D721Med (cell line): ENCODE data around the gene SPATA4.
A peak's percentile ranks its signal among the peaks of the same experiment; 100 is the strongest.
"Not testable (repeated sequence)": the region's sequence is repeated elsewhere in the genome, so short reads cannot be mapped to it uniquely, and the experiment has no call there.

Experiments used
- DNase-seq: peaks from one replicate; pipeline ENCODE4 v3.0.0; 2011; ENCODE audit warnings: low spot score; ENCODE audit not compliant: insufficient read length
- FAIRE-seq: peaks from 2 replicates; lab custom pipeline; 2011; peaks lifted over from hg19 to GRCh38; lab: Jason Lieb, UNC
- TF ChIP-seq, protein P1 (sequence below): IDR thresholded peaks from 2 replicates; pipeline ENCODE4 v1.5.1; 2012; ENCODE audit warnings: mild to moderate bottlenecking, control low read depth; ENCODE audit not compliant: insufficient read depth; ENCODE audit errors: missing control alignments

The SPATA4 gene

DNA sequence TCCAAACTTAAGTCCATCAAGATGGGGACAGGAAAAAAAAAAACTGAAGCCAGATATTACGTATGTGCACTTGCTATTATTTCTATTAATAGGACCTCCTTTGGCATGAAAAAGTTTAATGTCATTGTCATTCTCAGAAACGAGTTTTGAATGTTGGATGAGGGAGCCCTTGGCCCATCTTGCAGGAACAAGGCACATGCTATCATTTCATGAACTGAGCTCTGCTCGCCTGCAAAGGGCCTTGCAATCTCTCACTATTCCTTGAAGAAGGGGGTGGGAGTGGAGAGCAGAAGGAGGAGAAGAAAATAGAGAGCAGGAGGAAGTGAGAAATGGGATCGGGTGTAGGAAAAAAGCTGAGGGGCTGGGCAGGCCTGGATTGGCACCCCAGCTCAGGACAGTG is 34.3 kb upstream of the SPATA4 start:
- TF ChIP-seq, protein P1, sequence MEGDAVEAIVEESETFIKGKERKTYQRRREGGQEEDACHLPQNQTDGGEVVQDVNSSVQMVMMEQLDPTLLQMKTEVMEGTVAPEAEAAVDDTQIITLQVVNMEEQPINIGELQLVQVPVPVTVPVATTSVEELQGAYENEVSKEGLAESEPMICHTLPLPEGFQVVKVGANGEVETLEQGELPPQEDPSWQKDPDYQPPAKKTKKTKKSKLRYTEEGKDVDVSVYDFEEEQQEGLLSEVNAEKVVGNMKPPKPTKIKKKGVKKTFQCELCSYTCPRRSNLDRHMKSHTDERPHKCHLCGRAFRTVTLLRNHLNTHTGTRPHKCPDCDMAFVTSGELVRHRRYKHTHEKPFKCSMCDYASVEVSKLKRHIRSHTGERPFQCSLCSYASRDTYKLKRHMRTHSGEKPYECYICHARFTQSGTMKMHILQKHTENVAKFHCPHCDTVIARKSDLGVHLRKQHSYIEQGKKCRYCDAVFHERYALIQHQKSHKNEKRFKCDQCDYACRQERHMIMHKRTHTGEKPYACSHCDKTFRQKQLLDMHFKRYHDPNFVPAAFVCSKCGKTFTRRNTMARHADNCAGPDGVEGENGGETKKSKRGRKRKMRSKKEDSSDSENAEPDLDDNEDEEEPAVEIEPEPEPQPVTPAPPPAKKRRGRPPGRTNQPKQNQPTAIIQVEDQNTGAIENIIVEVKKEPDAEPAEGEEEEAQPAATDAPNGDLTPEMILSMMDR, result no peak
- FAIRE-seq (no peak), DNase-seq (no peak)

DNA sequence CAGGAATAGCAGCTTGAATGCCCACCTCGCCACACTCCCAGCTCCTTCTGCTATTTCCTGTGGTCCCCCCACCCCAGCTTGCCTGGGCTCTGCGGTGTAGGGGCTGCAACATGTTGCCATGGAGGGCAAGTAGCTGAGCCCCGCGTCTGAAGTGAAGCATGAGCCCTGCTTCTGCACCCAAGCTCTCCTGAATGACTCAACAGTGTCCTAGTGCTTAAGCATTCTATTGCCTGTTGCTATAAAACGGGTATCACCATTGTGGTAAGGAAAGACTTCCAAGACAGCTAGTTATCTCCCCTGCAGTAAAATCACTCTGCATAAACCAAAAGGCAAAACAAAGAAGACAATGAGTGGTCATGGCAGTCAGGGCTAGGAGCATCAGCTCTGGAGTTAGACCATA is 31.4 kb upstream of the SPATA4 start:
- no peak for DNase-seq
- no peak for FAIRE-seq

DNA sequence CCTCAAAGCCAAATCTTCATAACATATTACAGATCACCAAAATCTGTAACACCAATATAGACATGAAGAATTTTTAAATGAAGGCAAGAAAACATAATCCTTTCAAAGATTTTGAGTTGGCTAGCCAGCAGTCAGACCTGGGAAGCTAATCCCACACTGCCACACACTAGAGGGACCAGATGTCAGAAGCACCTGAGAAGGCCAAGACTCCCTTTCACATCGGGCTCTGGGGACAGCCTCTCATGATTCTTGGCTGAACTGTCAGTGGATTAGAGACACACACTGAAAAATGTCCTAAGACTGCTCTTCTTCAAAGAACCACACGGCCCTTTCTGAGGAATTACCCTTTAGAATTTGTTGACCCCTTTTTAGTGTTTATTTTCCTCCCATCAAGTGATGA is 28.2 kb upstream of the SPATA4 start:
- TF ChIP-seq, protein P1, result no peak
- DNase-seq (no peak), FAIRE-seq (no peak)

More for the DNA sequence above, 31.4 kb upstream of the SPATA4 start:
- TF ChIP-seq, protein P1, result no peak

DNA sequence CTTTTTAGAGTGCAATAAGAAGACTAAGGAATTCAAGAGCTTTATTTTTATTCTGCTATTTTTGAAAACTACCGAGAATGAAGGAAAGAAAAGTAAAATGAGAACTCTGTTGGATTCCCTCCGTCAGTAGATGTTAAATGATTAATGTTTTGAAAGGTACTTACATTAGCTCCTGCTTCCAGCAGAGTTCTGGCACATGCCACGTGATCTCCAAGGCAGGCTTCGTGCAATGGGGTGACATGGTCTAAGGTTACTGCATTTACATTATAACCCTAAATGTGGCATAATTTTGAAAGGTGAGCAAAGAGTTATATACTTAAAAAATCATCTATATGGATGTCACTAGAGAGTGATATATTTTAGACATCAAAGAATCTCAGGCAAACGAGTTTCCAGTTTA is 26.8 kb upstream of the SPATA4 start:
- no peak for DNase-seq
- FAIRE-seq, result no peak

DNA sequence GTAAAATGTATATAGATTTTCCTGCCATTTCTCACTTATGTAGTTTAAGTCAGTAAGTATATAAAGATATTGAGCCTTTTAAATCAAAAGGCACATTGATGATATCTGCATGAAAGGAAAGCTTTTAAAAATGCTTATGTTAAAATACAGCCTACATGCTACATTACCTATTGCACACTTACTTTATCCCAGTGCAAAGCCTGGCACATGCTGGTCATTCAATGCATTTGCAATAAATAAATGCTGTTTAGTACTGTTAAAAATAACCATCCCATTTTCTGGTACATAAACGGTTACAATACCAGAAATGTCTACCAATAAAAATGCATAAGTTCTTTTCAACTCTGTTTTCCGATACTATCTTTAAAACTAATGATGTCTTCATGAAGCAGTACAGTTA is 22.1 kb upstream of the SPATA4 start:
- FAIRE-seq (peak; percentile 74), DNase-seq (no peak)

More for the DNA sequence above, 26.8 kb upstream of the SPATA4 start:
- TF ChIP-seq, protein P1, result no peak

DNA sequence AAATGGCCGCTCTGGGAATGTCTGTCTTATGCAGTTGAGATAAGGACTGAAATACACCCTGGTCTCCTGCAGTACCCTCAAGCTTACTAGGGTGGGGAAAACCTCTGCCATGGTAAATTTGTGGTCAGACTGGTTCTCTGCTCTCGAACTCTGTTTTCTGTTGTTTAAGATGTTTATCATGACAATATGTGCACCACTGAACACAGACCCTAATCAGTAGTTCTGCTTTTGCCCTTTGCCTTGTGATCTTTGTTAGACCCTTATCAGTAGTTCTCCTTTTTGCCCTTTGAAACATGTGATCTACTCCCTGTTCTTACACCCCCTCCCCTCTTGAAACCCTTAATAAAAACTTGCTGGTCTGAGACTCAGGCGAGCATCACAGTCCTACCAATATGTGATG is 17.0 kb upstream of the SPATA4 start:
- not testable (repeated sequence) for DNase-seq, FAIRE-seq

More for the DNA sequence above, 22.1 kb upstream of the SPATA4 start:
- TF ChIP-seq, protein P1, result no peak

DNA sequence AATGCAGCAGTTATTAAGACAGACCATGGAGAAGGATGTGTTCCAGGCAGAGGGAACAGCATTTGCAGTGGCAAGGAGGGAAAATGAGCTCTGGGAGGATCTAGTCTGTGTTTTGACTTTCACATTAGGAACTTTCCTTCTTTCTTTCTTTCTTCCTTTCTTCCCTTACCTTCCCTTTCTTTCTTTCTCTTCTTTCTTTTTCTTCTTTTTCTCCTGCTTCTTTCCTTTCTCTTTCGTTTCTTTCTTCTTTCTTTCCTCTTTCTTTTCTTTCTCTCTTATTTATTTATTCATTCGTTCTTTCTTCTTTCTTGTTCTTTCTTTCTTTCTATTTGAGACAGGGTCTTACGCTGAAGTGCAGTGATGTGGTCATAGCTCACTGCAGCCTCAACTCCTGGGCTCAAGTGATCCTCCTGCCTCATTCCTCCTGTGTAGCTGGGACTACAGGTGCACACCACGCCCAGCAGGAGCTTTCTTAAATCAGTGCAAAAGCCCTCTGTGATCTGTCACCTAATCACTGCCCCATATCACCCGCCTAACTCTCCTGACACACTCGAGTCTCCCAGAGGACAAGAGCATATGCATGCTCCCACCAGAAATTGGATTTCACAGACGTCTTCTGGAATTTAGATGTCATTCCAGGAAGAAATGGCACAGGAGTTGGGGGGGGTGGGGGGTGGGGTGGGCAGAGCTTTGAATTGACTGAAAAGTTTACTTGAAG is 15.4 kb upstream of the SPATA4 start:
- FAIRE-seq, result no peak
- DNase-seq, result no peak
- TF ChIP-seq, protein P1, result no peak

DNA sequence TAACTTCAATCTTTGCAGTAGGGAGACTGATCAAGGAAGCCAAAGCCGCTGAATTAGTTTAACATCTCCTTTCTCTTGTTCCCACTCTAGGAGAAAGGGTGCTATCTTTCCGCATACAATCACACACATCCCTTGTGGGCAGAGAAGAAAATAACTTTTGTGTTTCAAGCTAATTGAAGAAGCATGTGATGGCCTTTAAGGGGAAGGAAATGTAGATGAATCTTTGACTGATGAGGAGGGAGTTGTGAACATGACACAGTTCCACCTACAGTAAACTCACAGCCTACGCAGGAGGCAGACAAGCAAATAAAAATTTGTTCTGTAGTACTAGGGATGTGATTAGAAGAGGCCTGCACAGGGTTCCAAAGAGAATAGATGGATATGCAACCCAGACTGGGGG is 14.7 kb upstream of the SPATA4 start:
- DNase-seq (no peak), FAIRE-seq (no peak)
- TF ChIP-seq, protein P1, result no peak
